Measurements from ENCODE around the gene LTK. TPM values are rescaled to one million over a fixed set of nuclear protein-coding genes. Genes with fewer than 3 reads are reported as not detected.

LTK gene
- total and polyA plus RNA-seq, 3 donors from 2014 or later = 2.9 to 4.2 (median 3.7) TPM

DNA sequence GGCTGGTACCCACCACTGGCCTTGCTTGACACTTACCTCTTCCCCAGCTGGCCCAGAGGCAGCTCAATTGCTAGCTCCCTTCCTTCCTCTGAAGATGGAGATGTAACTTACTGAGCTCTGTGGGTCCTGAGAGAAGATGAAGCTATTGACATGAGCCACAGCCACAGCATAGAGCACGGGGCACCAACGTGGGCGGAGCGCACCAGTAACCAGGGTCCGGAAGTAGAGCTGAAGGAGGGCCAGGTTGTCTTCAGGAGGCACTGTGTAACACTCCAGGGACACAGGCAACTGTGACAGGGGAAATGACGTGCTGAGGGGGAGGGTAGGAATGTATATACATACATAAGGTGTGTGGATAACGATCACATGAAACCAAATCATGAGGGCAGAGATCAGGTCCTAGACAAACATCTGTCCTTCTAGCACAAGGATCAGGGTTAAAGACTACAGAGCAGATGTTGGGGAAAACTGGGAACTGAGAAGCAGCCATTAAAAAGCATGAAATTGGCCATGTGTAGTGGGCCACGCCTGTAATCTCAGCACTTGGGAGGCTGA lies 4.3 kb upstream of the LTK start:
- Histone ChIP-seq H3K4me1 (peaks cover 9% of the 10 kb centered on the region), H3K4me3 (no peak overlapping the region), H3K27me3 (no peaks in the 10 kb centered on the region), H3K36me3 (ENCODE audit: low read depth, missing control alignments) (no peaks in the 10 kb centered on the region), H3K27ac (no peak overlapping the region), H3K9me3 (no peaks in the 10 kb centered on the region)
- 91 to 96% methylated on average over 8 of the region's 8 CpGs for WGBS, 2 donors
- intact Hi-C loops (cut with DNase I; ENCODE audit: low total_unique reads) = no loop called here
- no peak for DNase-seq
- TF ChIP-seq POLR2A (IDR thresholded peaks at IDR 0.05) = no peak
- TF ChIP-seq, protein P1, sequence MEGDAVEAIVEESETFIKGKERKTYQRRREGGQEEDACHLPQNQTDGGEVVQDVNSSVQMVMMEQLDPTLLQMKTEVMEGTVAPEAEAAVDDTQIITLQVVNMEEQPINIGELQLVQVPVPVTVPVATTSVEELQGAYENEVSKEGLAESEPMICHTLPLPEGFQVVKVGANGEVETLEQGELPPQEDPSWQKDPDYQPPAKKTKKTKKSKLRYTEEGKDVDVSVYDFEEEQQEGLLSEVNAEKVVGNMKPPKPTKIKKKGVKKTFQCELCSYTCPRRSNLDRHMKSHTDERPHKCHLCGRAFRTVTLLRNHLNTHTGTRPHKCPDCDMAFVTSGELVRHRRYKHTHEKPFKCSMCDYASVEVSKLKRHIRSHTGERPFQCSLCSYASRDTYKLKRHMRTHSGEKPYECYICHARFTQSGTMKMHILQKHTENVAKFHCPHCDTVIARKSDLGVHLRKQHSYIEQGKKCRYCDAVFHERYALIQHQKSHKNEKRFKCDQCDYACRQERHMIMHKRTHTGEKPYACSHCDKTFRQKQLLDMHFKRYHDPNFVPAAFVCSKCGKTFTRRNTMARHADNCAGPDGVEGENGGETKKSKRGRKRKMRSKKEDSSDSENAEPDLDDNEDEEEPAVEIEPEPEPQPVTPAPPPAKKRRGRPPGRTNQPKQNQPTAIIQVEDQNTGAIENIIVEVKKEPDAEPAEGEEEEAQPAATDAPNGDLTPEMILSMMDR (IDR thresholded peaks at IDR 0.05) = no peak

DNA sequence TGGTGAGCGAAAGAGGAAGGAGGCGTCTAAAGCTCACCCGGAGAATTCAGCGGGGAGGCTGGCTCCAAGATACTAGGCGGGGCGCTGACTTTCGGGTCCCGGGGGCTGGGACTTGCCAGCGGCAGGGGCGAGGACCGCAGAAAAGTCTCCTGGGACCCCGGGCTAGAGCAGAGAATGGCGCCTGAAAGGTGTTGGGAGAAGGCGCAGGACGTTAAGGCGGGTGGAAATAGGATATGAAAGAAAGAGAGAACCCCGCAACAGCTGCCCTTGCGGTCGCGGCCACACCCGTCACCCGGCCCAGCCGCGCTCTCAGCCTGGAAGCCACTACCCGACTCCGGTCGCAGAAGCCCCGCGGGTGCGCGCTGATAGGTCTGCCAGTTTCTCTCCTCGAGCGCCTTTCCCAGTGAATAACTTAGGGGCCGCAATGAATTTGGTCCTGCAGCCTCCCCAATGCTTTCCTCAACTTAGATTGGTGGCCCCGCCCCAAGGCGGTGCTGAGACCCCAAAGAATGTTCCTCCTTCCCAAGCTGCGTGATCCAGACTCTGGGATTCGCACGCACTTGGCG lies 604 bp downstream of the LTK start:
- DNase-seq = peak; percentile 18
- TF ChIP-seq, protein P1 (IDR thresholded peaks at IDR 0.05) = no peak
- TF ChIP-seq POLR2A (IDR thresholded peaks at IDR 0.05) = no peak
- peak overlapping the region; percentile 27 to 32 for H3K4me3 ChIP-seq
- H3K4me1 ChIP-seq = peaks cover 24% of the 10 kb centered on the region
- intact Hi-C loops (cut with DNase I; ENCODE audit: low total_unique reads) = no loop called here
- no peaks in the 10 kb centered on the region for H3K9me3 ChIP-seq
- no peaks in the 10 kb centered on the region for H3K27me3 ChIP-seq
- H3K36me3 ChIP-seq (ENCODE audit: low read depth, missing control alignments) = no peaks in the 10 kb centered on the region
- WGBS, 2 donors = 2% methylated on average over 40 of the region's 40 CpGs
- no peak overlapping the region for H3K27ac ChIP-seq

DNA sequence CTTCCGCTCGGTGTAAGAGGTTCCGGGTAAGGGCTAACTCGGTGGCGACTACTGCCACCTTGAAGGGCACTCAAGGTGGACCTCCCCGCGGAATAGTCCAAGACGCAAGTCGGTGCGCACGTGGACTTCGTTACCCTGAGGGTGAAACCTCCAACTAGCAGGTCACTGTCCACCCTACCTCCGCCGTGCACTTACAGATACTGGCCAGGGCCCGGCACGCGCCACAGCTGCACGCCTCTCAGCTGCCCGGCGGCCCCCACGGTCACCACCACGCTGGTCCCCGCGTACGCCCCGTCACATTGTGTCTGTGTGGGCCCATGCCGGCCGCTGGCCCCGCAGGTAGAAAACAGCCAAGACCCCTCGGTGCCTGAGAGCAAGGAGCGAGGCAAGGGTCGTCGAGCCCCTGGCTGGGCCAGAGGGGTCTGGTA lies 1.1 kb downstream of the LTK start:
- TF ChIP-seq POLR2A (IDR thresholded peaks at IDR 0.05) = no peak
- TF ChIP-seq, protein P1 (IDR thresholded peaks at IDR 0.05) = no peak
- Histone ChIP-seq H3K9me3 (no peaks in the 10 kb centered on the region), H3K36me3 (ENCODE audit: low read depth, missing control alignments) (no peaks in the 10 kb centered on the region), H3K27ac (no peak overlapping the region), H3K27me3 (no peaks in the 10 kb centered on the region), H3K4me1 (peaks cover 24% of the 10 kb centered on the region), H3K4me3 (peak overlapping the region; percentile 27 to 32)
- intact Hi-C loops (cut with DNase I; ENCODE audit: low total_unique reads) = no loop called here
- 1 to 3% methylated on average over 22 to 33 of the region's 33 CpGs for WGBS, 2 donors
- DNase-seq = peak; percentile 15

DNA sequence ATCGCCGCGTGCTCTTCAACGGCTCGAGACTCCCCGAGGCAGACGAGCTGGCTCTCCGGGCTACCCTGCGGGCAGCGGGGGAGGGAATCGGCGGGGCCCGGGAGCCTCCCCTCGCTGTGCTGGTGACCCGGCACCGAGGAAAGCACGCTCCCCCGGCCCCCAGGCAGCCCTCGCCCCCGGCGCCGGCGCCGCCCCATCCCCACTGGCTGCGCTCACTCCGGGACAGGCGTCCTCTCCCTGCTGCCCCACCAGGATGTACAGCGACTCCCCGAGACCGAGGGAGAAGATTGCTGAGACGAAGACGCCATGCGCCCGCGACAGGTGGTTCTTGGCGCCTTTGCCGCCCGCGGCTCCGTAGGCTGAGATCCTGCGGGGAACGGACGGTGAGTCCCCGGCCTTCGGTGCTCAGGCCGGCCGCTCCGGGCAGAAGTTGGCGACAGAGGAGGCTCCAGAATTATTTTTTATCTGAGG lies 1.7 kb downstream of the LTK start:
- no peak for DNase-seq
- intact Hi-C loops (cut with DNase I; ENCODE audit: low total_unique reads) = no loop called here
- H3K9me3 ChIP-seq = no peaks in the 10 kb centered on the region
- TF ChIP-seq, protein P1 (IDR thresholded peaks at IDR 0.05) = no peak
- no peak for TF ChIP-seq POLR2A (IDR thresholded peaks at IDR 0.05)
- 1 to 7% methylated on average over 3 to 22 of the region's 49 CpGs for WGBS, 2 donors
- H3K4me1 ChIP-seq = peaks cover 24% of the 10 kb centered on the region
- H3K27ac ChIP-seq = no peak overlapping the region
- no peaks in the 10 kb centered on the region for H3K27me3 ChIP-seq
- H3K36me3 ChIP-seq (ENCODE audit: low read depth, missing control alignments) = no peaks in the 10 kb centered on the region
- peak overlapping the region in 1 of 2 donors; percentile 27 for H3K4me3 ChIP-seq
